ENCODE results near the gene CCDC12. TPM values are rescaled to one million over a fixed set of nuclear protein-coding genes. Genes with fewer than 3 reads are reported as not detected.

The CCDC12 gene
- total RNA-seq, 1 experiment from 2014 or later, result 44.2 TPM

GRCh38 chr3:46981932-46982471 lies 5.5 kb upstream of the CCDC12 start:
- Histone ChIP-seq H4K20me1 (ENCODE audit: low read length) (no peaks in the 10 kb centered on the region), H3K79me2 (ENCODE audit: low read length) (peaks cover 46% of the 10 kb centered on the region), H3K4me3 (ENCODE audit: low read length) (peak overlapping the region; percentile 48), H3K9me2 (replicated peaks; ENCODE audit: low read length) (no peaks in the 10 kb centered on the region), H3K9ac (ENCODE audit: low read length) (0 out of 2 replicates have a peak overlapping the region, but pooled peaks have one; percentile 20), H3K36me3 (ENCODE audit: low read depth, low read length) (no peaks in the 10 kb centered on the region), H3K27ac (ENCODE audit: low read length) (peak overlapping the region; percentile 75), H3K4me2 (ENCODE audit: low read length) (peak overlapping the region; percentile 89), H3K27me3 (ENCODE audit: low read length) (no peaks in the 10 kb centered on the region), H3F3A (ENCODE audit: low read length, unreplicated experiment) (no peaks in the 10 kb centered on the region), H3K4me1 (ENCODE audit: insufficient read depth, low read length) (peaks cover 36% of the 10 kb centered on the region), H2AFZ (ENCODE audit: low read length) (0 out of 2 replicates have a peak overlapping the region, but pooled peaks have one; percentile 46), H3K9me3 (ENCODE audit: low read length) (no peaks in the 10 kb centered on the region)
- DNase-seq (peak; percentile 76), ATAC-seq (no peak)
- no peak for TF ChIP-seq CTCF (conservative IDR thresholded peaks at IDR 0.05; ENCODE audit: low read depth, low read length)
- no peak for TF ChIP-seq EZH2phosphoT487 (IDR thresholded peaks at IDR 0.05; ENCODE audit: borderline replicate concordance, low read length)
- no peak for TF ChIP-seq EZH2 (IDR thresholded peaks at IDR 0.05; ENCODE audit: low read length, unreplicated experiment)
- CTCF ChIA-PET, result interaction anchor here (1.2 to 1.4 kb wide), 2 partner anchors 47 to 58 kb away, joined by 4 to 5 read pairs; no protein-coding TSS in a partner anchor
- POLR2A ChIA-PET (ENCODE audit: unreplicated experiment), result interaction anchor here (0.6 kb wide), 3 partner anchors 35 to 60 kb away, joined by 3 to 11 read pairs (median 4); no protein-coding TSS in a partner anchor
- intact Hi-C loops (cut with micrococcal nuclease), result no loop called here
- no TSS peak for BruUV-seq (replicated peaks)

GRCh38 chr3:46979958-46980497 lies 3.5 kb upstream of the CCDC12 start:
- H3K4me3 ChIP-seq (ENCODE audit: low read length), result peak overlapping the region; percentile 93
- peaks cover 60% of the 10 kb centered on the region for H3K79me2 ChIP-seq (ENCODE audit: low read length)
- no peak for TF ChIP-seq CTCF (conservative IDR thresholded peaks at IDR 0.05; ENCODE audit: low read depth, low read length)
- no peak for TF ChIP-seq EZH2phosphoT487 (IDR thresholded peaks at IDR 0.05; ENCODE audit: borderline replicate concordance, low read length)
- no peak for TF ChIP-seq EZH2 (IDR thresholded peaks at IDR 0.05; ENCODE audit: low read length, unreplicated experiment)
- H3K4me1 ChIP-seq (ENCODE audit: insufficient read depth, low read length), result peaks cover 36% of the 10 kb centered on the region
- no peaks in the 10 kb centered on the region for H3K9me2 ChIP-seq (replicated peaks; ENCODE audit: low read length)
- peaks cover 2% of the 10 kb centered on the region for H4K20me1 ChIP-seq (ENCODE audit: low read length)
- H3K4me2 ChIP-seq (ENCODE audit: low read length), result peak overlapping the region; percentile 100
- ChIA-PET CTCF (interaction anchor here (0.6 to 1.1 kb wide), 3 partner anchors 15 to 251 kb away, joined by 3 to 4 read pairs (median 3); no protein-coding TSS in a partner anchor), POLR2A (ENCODE audit: unreplicated experiment) (interaction anchor here (0.8 to 1.0 kb wide), 2 partner anchors 44 to 882 kb away, joined by 5 read pairs; no protein-coding TSS in a partner anchor)
- H3K9ac ChIP-seq (ENCODE audit: low read length), result peak overlapping the region; percentile 87
- no peak for DNase-seq
- peak overlapping the region; percentile 40 for H3K27ac ChIP-seq (ENCODE audit: low read length)
- no peaks in the 10 kb centered on the region for H3F3A ChIP-seq (ENCODE audit: low read length, unreplicated experiment)
- BruUV-seq (replicated peaks), result TSS peak; percentile 30
- no peaks in the 10 kb centered on the region for H3K9me3 ChIP-seq (ENCODE audit: low read length)
- intact Hi-C loops (cut with micrococcal nuclease), result no loop called here
- H2AFZ ChIP-seq (ENCODE audit: low read length), result peak overlapping the region; percentile 71
- ATAC-seq, result peak; percentile 3
- no peaks in the 10 kb centered on the region for H3K36me3 ChIP-seq (ENCODE audit: low read depth, low read length)
- H3K27me3 ChIP-seq (ENCODE audit: low read length), result no peaks in the 10 kb centered on the region
